H1 (cell line): ENCODE results near the gene SLIT2. TPM values are rescaled to one million over a fixed set of nuclear protein-coding genes. Genes with fewer than 3 reads are reported as not detected.
A peak's percentile ranks its signal among the peaks of the same experiment; 100 is the strongest.

Experiments
- CTCF ChIA-PET: fragments of 300-600 bp; sonication (Branson Sonifier 250); formaldehyde crosslinking; loops from one replicate; lab custom pipeline; 2021; ENCODE audit not compliant: partially characterized antibody; lab: Charles Lee
- POLR2A ChIA-PET: fragments of 300-600 bp; sonication (Branson Sonifier 250); formaldehyde crosslinking; loops from one replicate; lab custom pipeline; 2021; ENCODE audit warnings: inconsistent platforms; ENCODE audit not compliant: partially characterized antibody; lab: Charles Lee
- DNase-seq, 2 experiments: peaks; one replicate each; pipeline versions ENCODE4 v3.0.0 to v3.0.0-alpha.2; 2010 to 2022; ENCODE audit warnings: low spot score in 2 of 2, low read depth in 1 of 2, mixed read lengths in 1 of 2
- FAIRE-seq: peaks from 2 replicates; lab custom pipeline; 2011; peaks lifted over from hg19 to GRCh38; lab: Jason Lieb, UNC
- H2AFZ ChIP-seq: 2 replicates; pipeline ENCODE4 v1.8.1; 2012; ENCODE audit warnings: low read length, inconsistent platforms
- H2AK5ac ChIP-seq: 2 replicates; pipeline ENCODE4 v1.6.1; 2013; ENCODE audit warnings: low read depth, low read length
- H2BK120ac ChIP-seq: replicated peaks from 2 replicates; pipeline ENCODE3; 2013; ENCODE audit warnings: low read depth, low read length, inconsistent platforms
- H2BK12ac ChIP-seq: 2 replicates; pipeline ENCODE4 v1.6.1; 2013; ENCODE audit warnings: low read depth, low read length
- H2BK15ac ChIP-seq: 2 replicates; pipeline ENCODE4 v1.6.1; 2013; ENCODE audit warnings: low read length
- H2BK20ac ChIP-seq: 2 replicates; pipeline ENCODE4 v1.6.1; 2013; ENCODE audit warnings: low read length
- H2BK5ac ChIP-seq: 2 replicates; pipeline ENCODE4 v1.6.1; 2013; ENCODE audit warnings: low read depth, low read length
- H3K14ac ChIP-seq: 2 replicates; pipeline ENCODE4 v1.6.1; 2013; ENCODE audit warnings: inconsistent platforms; ENCODE audit not compliant: insufficient read length
- H3K18ac ChIP-seq: 2 replicates; pipeline ENCODE4 v1.6.1; 2013; ENCODE audit warnings: low read length; ENCODE audit errors: extremely low read depth
- H3K23ac ChIP-seq: 2 replicates; pipeline ENCODE4 v1.6.1; 2013; ENCODE audit warnings: inconsistent platforms; ENCODE audit not compliant: insufficient read length
- H3K23me2 ChIP-seq: 2 replicates; pipeline ENCODE4 v1.6.1; 2013; ENCODE audit warnings: low read depth, low read length
- H3K27ac ChIP-seq: 2 replicates; pipeline ENCODE4 v1.6.1; 2011; ENCODE audit warnings: low read depth, low read length, inconsistent platforms
- H3K27me3 ChIP-seq, 4 experiments: replicated peaks in 1 of 4; 1 replicate in 1 of 4; 2 replicates in 3 of 4; pipeline versions ENCODE4 v1.6.1 to v1.8.1; 2011 to 2013; ENCODE audit warnings: low read length in 3 of 4, mild to moderate bottlenecking in 3 of 4, inconsistent platforms in 2 of 4, mixed read lengths in 2 of 4, moderate library complexity in 1 of 4; ENCODE audit not compliant: control insufficient read depth in 3 of 4, insufficient read depth in 3 of 4; ENCODE audit errors: extremely low read depth in 1 of 4
- H3K36me3 ChIP-seq, 4 experiments: 2 replicates each; pipeline versions ENCODE4 v1.6.1 to v1.8.1; 2011 to 2013; ENCODE audit warnings: mild to moderate bottlenecking in 4 of 4, low read length in 3 of 4, moderate library complexity in 2 of 4, control low read depth in 1 of 4, inconsistent platforms in 1 of 4; ENCODE audit not compliant: insufficient read depth in 4 of 4, control insufficient read depth in 2 of 4
- H3K4ac ChIP-seq: replicated peaks from 2 replicates; pipeline ENCODE3; 2013; ENCODE audit warnings: low read length, low read depth, mixed read lengths, inconsistent platforms; ENCODE audit not compliant: insufficient read length
- H3K4me1 ChIP-seq, 4 experiments: replicated peaks in 1 of 4; 1 replicate in 1 of 4; 2 replicates in 3 of 4; pipeline versions ENCODE4 v1.6.1 to v1.8.1; 2011 to 2013; ENCODE audit warnings: low read length in 3 of 4, inconsistent platforms in 2 of 4, mixed read lengths in 1 of 4; ENCODE audit not compliant: insufficient read depth in 4 of 4, control insufficient read depth in 3 of 4
- H3K4me2 ChIP-seq, 2 experiments: 2 replicates each; pipeline versions ENCODE4 v1.6.1 to v1.8.1; 2011 to 2013; ENCODE audit warnings: low read depth in 2 of 2, low read length in 2 of 2, control low read depth in 1 of 2, inconsistent platforms in 1 of 2, mild to moderate bottlenecking in 1 of 2; ENCODE audit not compliant: insufficient read depth in 1 of 2
- H3K4me3 ChIP-seq, 4 experiments: fragments of 200-600, 300-600 bp in 1 of 4; sonication (generic), shearing (Covaris generic), sonication (Bioruptor Twin) in 1 of 4; 2 replicates each; pipeline versions ENCODE4 v1.5.1 to v1.8.1; 2011 to 2016; ENCODE audit warnings: low read length in 4 of 4, low read depth in 3 of 4, control low read depth in 2 of 4, inconsistent platforms in 2 of 4, mild to moderate bottlenecking in 2 of 4, mixed read lengths in 1 of 4, moderate library complexity in 1 of 4; ENCODE audit not compliant: insufficient read depth in 2 of 4; ENCODE audit errors: extremely low read depth in 1 of 4
- H3K56ac ChIP-seq: replicated peaks from 2 replicates; pipeline ENCODE3; 2013; ENCODE audit warnings: low read depth, mild to moderate bottlenecking, mixed read lengths, low read length, inconsistent platforms; ENCODE audit not compliant: insufficient read length
- H3K79me1 ChIP-seq: 2 replicates; pipeline ENCODE4 v1.6.1; 2013; ENCODE audit warnings: low read depth, low read length, control low read depth
- H3K79me2 ChIP-seq, 2 experiments: 2 replicates each; pipeline versions ENCODE4 v1.6.1 to v1.8.1; 2012 to 2013; ENCODE audit warnings: low read length in 2 of 2, mild to moderate bottlenecking in 2 of 2, inconsistent platforms in 1 of 2; ENCODE audit not compliant: insufficient read depth in 2 of 2, control insufficient read depth in 1 of 2
- H3K9ac ChIP-seq, 4 experiments: replicated peaks in 1 of 4; 1 replicate in 1 of 4; 2 replicates in 3 of 4; pipeline versions ENCODE4 v1.6.1 to v1.8.1; 2011 to 2013; ENCODE audit warnings: low read depth in 3 of 4, low read length in 3 of 4, control low read depth in 2 of 4, mild to moderate bottlenecking in 2 of 4, moderate library complexity in 2 of 4, inconsistent platforms in 1 of 4; ENCODE audit errors: extremely low read depth in 1 of 4
- H3K9me3 ChIP-seq, 2 experiments: 2 replicates each; pipeline versions ENCODE4 v1.6.1 to v1.8.1; 2012 to 2013; ENCODE audit warnings: mild to moderate bottlenecking in 2 of 2, moderate library complexity in 2 of 2, control low read depth in 1 of 2, inconsistent platforms in 1 of 2, low read depth in 1 of 2, low read length in 1 of 2, mixed read lengths in 1 of 2; ENCODE audit not compliant: insufficient read depth in 2 of 2
- H4K20me1 ChIP-seq, 2 experiments: replicated peaks in 1 of 2; 2 replicates each; pipeline versions ENCODE3 to v1.8.1; 2011 to 2013; ENCODE audit warnings: inconsistent platforms in 2 of 2, low read length in 2 of 2, mild to moderate bottlenecking in 1 of 2; ENCODE audit not compliant: insufficient read depth in 2 of 2, control insufficient read depth in 1 of 2
- H4K5ac ChIP-seq: 2 replicates; pipeline ENCODE4 v1.6.1; 2013; ENCODE audit warnings: low read length, low read depth, mixed read lengths, inconsistent platforms; ENCODE audit not compliant: insufficient read length
- H4K8ac ChIP-seq: 2 replicates; pipeline ENCODE4 v1.8.0; 2013; ENCODE audit warnings: mild to moderate bottlenecking, moderate library complexity, low read length, inconsistent platforms; ENCODE audit not compliant: insufficient read depth; ENCODE audit errors: extremely low read depth
- H4K91ac ChIP-seq: replicated peaks from 2 replicates; pipeline ENCODE3; 2013; ENCODE audit warnings: low read length, mixed read lengths, inconsistent platforms; ENCODE audit not compliant: insufficient read length
- CHD2 ChIP-seq: IDR thresholded peaks from 2 replicates; pipeline ENCODE4 v1.6.1; 2012; ENCODE audit warnings: low read length, improper control_type of control experiment
- CREB1 ChIP-seq: IDR thresholded peaks from 2 replicates; pipeline ENCODE4 v1.6.1; 2012; ENCODE audit warnings: inconsistent platforms
- EZH2 ChIP-seq: fragments of 200-600 bp; sonication (generic); IDR thresholded peaks from 2 replicates; pipeline ENCODE4 v1.7.1; 2012; ENCODE audit warnings: low read depth, mild to moderate bottlenecking, moderate library complexity, low read length, inconsistent platforms; ENCODE audit not compliant: severe bottlenecking
- KDM1A ChIP-seq: fragments of 200-600, 300-600 bp; sonication (generic); IDR thresholded peaks from 2 replicates; pipeline ENCODE4 v1.7.1; 2016; ENCODE audit warnings: mild to moderate bottlenecking, low read length, borderline replicate concordance
- RBBP5 ChIP-seq: IDR thresholded peaks from 2 replicates; pipeline ENCODE4 v1.7.1; 2012; ENCODE audit warnings: low read depth, mild to moderate bottlenecking, inconsistent platforms, low read length, moderate library complexity, borderline replicate concordance
- SP1 ChIP-seq: IDR thresholded peaks from 2 replicates; pipeline ENCODE4 v1.6.1; 2011; ENCODE audit warnings: low read depth, low read length
- TAF7 ChIP-seq: optimal IDR thresholded peaks from 2 replicates; pipeline ENCODE3; 2011; ENCODE audit warnings: low read depth, mild to moderate bottlenecking, inconsistent platforms, low read length, moderate library complexity, borderline replicate concordance
- TEAD4 ChIP-seq: IDR thresholded peaks from 2 replicates; pipeline ENCODE4 v1.6.1; 2012; ENCODE audit warnings: low read depth, low read length, inconsistent platforms, mixed read lengths
- WGBS, 2 experiments: shearing (Covaris generic) in 1 of 2; methylation state at CpG; one replicate each; pipeline versions ENCODE4 v1.1.6 to v1.1.7; 2013 to 2015; ENCODE audit warnings: low lambda C conversion rate in 2 of 2, mixed read lengths in 2 of 2, inconsistent platforms in 1 of 2, low coverage in 1 of 2, missing lambda C conversion rate in 1 of 2; ENCODE audit not compliant: insufficient replicate concordance in 2 of 2, insufficient coverage in 1 of 2, insufficient read length in 1 of 2; ENCODE audit errors: extremely low coverage in 1 of 2, missing lambda C conversion rate in 1 of 2; 5-methylcytosine and 5-hydroxymethylcytosine counted together
- polyA plus RNA-seq, 7 experiments: library from polyadenylated mRNA; depleted of rRNA in 3 of 7; stranded (reverse) in 5 of 7; unstranded in 2 of 7; fragments of >200 nt in 5 of 7; fragments of 200-250 nt in 2 of 7; gene quantifications; 1 replicate in 5 of 7; 2 replicates in 1 of 7; 4 replicates in 1 of 7; pipeline versions ENCODE4 v1.2.1 to v1.2.3, GENCODE V29; 2011 to 2013; ENCODE audit warnings: missing spikeins in 2 of 7, mixed read lengths in 2 of 7
- total RNA-seq: library from RNA; stranded (reverse); fragmentation: NEBNext Ultra II Directional; extraction: Animal tissue kit (Norgen Biotek cat#: 25700); gene quantifications from 2 replicates; pipeline ENCODE4 v1.2.1, GENCODE V29; 2021
- TF ChIP-seq, protein P1 (sequence below), 3 experiments: IDR thresholded peaks; 1 replicate in 2 of 3; 2 replicates in 1 of 3; pipeline versions ENCODE4 v1.5.1 to v1.6.1; 2011; ENCODE audit warnings: low read length in 3 of 3, mild to moderate bottlenecking in 3 of 3, inconsistent platforms in 2 of 3, low read depth in 1 of 3, moderate library complexity in 1 of 3; ENCODE audit not compliant: insufficient read depth in 1 of 3; ENCODE audit errors: control extremely low read depth in 1 of 3
- TF ChIP-seq, protein P2 (sequence below): IDR thresholded peaks from 2 replicates; pipeline ENCODE4 v1.6.1; 2011; ENCODE audit warnings: low read length, improper control_type of control experiment

Gene SLIT2
- total and polyA plus RNA-seq, 2 of the 8 experiments (the other 6 are each of a cell fraction or from before 2014, with no cell fraction given) = 2.0 to 13.7 TPM

DNA sequence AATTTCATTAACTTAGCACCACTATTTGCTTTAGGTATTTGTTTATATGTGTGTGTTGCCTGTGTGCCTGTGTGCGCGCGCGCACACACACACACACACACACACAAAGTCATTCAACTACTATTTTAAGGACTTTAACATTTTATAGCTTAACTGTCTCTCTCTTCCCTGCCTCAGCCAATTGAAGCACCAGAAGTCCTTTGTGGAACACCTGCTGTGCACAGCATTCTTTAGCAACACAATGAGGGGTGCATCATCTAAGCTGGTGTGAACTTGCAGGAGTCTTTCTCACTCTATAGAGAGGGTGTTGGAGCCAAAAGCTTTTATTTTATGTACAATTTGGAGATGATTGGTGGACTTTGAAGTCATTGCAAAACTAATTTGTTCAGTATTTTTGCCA lies 31.3 kb downstream of the SLIT2 start:
- no peaks in the 10 kb centered on the region for H3K36me3 ChIP-seq
- no peak overlapping the region for H3K56ac ChIP-seq
- ChIA-PET POLR2A (interaction anchor here (0.9 to 1.9 kb wide), 4 partner anchors 9 to 30 kb away, joined by 3 to 10 read pairs (median 4); partner anchors contain the start of gene SLIT2), CTCF (interaction anchor here (0.8 to 1.4 kb wide), 6 partner anchors 9 to 383 kb away, joined by 3 read pairs; no protein-coding TSS in a partner anchor)
- H3K23ac ChIP-seq = no peak overlapping the region
- DNase-seq (peak; percentile 54 to 58), FAIRE-seq (peak; percentile 99)
- H2BK120ac ChIP-seq = no peak overlapping the region
- no peak overlapping the region for H3K9ac ChIP-seq
- no peak overlapping the region for H2BK12ac ChIP-seq
- H4K8ac ChIP-seq = no peak overlapping the region
- H4K91ac ChIP-seq = no peak overlapping the region
- H3K27me3 ChIP-seq = no peaks in the 10 kb centered on the region
- no peak overlapping the region for H2AFZ ChIP-seq
- no peak overlapping the region for H2BK15ac ChIP-seq
- H2BK20ac ChIP-seq = no peak overlapping the region
- H3K4me3 ChIP-seq = peak overlapping the region in 1 of 4 experiments; percentile 6; a peak in 1 of 8 replicates
- H3K18ac ChIP-seq = no peak overlapping the region
- no peaks in the 10 kb centered on the region for H3K79me2 ChIP-seq
- peaks cover 0 to 7% (median 6%) of the 10 kb centered on the region in 4 experiments; a peak in 4 of 7 replicates for H3K4me1 ChIP-seq
- no peak overlapping the region for H2AK5ac ChIP-seq
- H3K23me2 ChIP-seq = no peaks in the 10 kb centered on the region
- 4% methylated on average over 4 of the region's 4 CpGs; no CpG with 5 or more reads in 1 of the 2 experiments for WGBS, 2 experiments
- no peak overlapping the region for H3K14ac ChIP-seq
- H3K27ac ChIP-seq = no peak overlapping the region
- H3K9me3 ChIP-seq = no peaks in the 10 kb centered on the region
- H3K4me2 ChIP-seq = peak overlapping the region in 1 of 2 experiments; percentile 24; a peak in 1 of 4 replicates
- H2BK5ac ChIP-seq = no peak overlapping the region
- H3K4ac ChIP-seq = no peak overlapping the region
- H3K79me1 ChIP-seq = no peaks in the 10 kb centered on the region
- no peak overlapping the region for H4K5ac ChIP-seq
- H4K20me1 ChIP-seq = no peaks in the 10 kb centered on the region
- TF ChIP-seq, protein P1, sequence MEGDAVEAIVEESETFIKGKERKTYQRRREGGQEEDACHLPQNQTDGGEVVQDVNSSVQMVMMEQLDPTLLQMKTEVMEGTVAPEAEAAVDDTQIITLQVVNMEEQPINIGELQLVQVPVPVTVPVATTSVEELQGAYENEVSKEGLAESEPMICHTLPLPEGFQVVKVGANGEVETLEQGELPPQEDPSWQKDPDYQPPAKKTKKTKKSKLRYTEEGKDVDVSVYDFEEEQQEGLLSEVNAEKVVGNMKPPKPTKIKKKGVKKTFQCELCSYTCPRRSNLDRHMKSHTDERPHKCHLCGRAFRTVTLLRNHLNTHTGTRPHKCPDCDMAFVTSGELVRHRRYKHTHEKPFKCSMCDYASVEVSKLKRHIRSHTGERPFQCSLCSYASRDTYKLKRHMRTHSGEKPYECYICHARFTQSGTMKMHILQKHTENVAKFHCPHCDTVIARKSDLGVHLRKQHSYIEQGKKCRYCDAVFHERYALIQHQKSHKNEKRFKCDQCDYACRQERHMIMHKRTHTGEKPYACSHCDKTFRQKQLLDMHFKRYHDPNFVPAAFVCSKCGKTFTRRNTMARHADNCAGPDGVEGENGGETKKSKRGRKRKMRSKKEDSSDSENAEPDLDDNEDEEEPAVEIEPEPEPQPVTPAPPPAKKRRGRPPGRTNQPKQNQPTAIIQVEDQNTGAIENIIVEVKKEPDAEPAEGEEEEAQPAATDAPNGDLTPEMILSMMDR (IDR thresholded peaks at IDR 0.05; ENCODE audit: control extremely low read depth in 1 of 3, insufficient read depth in 1 of 3, low read depth in 1 of 3, low read length in 3 of 3) = no peak
- TF ChIP-seq TAF7 = no peak
- TF ChIP-seq TEAD4 = 0 out of 2 replicates have a peak, but pooled peaks have one; percentile 20
- no peak for TF ChIP-seq EZH2
- TF ChIP-seq SP1 = 0 out of 2 replicates have a peak, but pooled peaks have one; percentile 33
- no peak for TF ChIP-seq CREB1
- TF ChIP-seq, protein P2, sequence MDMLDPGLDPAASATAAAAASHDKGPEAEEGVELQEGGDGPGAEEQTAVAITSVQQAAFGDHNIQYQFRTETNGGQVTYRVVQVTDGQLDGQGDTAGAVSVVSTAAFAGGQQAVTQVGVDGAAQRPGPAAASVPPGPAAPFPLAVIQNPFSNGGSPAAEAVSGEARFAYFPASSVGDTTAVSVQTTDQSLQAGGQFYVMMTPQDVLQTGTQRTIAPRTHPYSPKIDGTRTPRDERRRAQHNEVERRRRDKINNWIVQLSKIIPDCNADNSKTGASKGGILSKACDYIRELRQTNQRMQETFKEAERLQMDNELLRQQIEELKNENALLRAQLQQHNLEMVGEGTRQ = no peak
- no peak for TF ChIP-seq KDM1A
- no peak for TF ChIP-seq CHD2
- no peak for TF ChIP-seq RBBP5
